ENCODE measurements around the gene DPM2. TPM values are rescaled to one million over a fixed set of nuclear protein-coding genes. Genes with fewer than 3 reads are reported as not detected.

Gene DPM2
- total RNA-seq, 2 donors from 2014 or later: 18.8 to 26.0 TPM

DNA sequence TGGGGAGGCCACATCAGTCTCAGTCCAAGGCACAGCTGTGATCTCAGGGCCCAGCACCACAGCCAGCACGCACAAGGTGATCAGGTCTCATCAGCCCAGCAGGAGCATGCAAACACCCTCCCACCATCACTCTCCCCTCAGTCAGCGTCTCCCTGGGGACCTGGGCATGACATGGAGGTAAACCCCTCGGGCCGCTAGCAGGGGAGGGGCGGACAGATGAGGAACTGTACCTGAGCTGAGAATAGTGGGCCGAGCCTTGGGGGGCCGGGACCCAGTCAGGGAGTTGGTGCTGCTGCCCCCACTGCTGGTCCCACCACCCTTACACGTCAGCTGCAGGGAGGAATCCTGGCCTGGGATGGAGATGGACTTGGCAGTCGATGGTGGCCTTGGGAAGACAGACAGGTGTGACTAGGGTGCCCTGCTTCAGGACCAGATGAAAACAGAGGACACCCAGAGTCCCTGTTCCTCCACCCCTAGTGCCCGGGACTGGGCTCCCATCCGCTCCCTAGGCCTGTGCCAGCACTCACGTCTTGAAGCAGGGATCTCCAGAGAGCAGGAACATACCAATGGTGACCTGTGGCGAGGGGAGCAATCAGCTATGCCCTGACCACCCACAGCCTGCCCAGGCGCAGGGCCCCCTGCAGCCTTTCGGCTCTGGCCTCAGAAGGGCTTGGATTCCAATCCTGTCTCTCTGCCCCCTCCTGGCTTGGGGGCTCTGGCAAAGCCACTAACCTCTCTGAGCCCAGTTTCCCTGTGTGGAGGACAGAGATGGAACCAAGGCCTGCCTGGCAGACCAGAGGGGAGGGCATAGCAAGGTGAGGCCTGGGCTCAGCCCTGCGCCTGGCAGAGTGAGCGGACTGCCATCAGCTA lies 10.4 kb upstream of the DPM2 start:
- TF ChIP-seq, protein P1, sequence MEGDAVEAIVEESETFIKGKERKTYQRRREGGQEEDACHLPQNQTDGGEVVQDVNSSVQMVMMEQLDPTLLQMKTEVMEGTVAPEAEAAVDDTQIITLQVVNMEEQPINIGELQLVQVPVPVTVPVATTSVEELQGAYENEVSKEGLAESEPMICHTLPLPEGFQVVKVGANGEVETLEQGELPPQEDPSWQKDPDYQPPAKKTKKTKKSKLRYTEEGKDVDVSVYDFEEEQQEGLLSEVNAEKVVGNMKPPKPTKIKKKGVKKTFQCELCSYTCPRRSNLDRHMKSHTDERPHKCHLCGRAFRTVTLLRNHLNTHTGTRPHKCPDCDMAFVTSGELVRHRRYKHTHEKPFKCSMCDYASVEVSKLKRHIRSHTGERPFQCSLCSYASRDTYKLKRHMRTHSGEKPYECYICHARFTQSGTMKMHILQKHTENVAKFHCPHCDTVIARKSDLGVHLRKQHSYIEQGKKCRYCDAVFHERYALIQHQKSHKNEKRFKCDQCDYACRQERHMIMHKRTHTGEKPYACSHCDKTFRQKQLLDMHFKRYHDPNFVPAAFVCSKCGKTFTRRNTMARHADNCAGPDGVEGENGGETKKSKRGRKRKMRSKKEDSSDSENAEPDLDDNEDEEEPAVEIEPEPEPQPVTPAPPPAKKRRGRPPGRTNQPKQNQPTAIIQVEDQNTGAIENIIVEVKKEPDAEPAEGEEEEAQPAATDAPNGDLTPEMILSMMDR (IDR thresholded peaks at IDR 0.05): no peak
- H3K4me3 ChIP-seq: no peak overlapping the region
- H3K27me3 ChIP-seq (replicated peaks; ENCODE audit: insufficient read depth): no peaks in the 10 kb centered on the region
- H3K27ac ChIP-seq: no peak overlapping the region
- no peaks in the 10 kb centered on the region for H3K4me1 ChIP-seq (ENCODE audit: control insufficient read depth in 1 of 2, low read depth in 2 of 2)
- H3K9me3 ChIP-seq: no peaks in the 10 kb centered on the region
- ATAC-seq (ENCODE audit: insufficient number of reproducible peaks, low FRiP score, low read depth): no peak
- no peak for DNase-seq (ENCODE audit: low spot score)
- peaks cover 22% of the 10 kb centered on the region for H3K36me3 ChIP-seq

DNA sequence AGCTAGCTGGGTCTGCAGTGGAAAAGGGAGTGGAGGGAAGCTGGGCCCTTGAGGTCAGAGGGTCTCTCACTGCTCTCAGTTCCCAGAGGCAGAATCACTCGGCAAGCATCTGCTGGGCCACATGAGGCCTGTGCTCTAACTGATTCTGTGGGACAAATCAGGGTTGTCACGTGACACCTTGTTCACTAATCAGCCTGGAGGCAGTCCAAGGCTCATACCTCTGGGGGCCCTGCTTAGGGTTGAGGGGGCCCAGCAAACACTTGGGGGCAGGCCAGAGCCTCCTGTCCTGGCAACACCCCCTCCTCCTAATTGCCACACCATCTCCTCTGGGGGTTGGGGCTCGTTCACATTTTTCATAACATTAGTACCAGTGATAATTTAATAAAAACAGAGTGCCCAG lies 9.1 kb upstream of the DPM2 start:
- ATAC-seq (ENCODE audit: insufficient number of reproducible peaks, low FRiP score, low read depth) (no peak), DNase-seq (ENCODE audit: low spot score) (no peak)
- H3K4me1 ChIP-seq (ENCODE audit: control insufficient read depth in 1 of 2, low read depth in 2 of 2): no peaks in the 10 kb centered on the region
- H3K36me3 ChIP-seq: peaks cover 26% of the 10 kb centered on the region
- no peak overlapping the region for H3K4me3 ChIP-seq
- no peaks in the 10 kb centered on the region for H3K27me3 ChIP-seq (replicated peaks; ENCODE audit: insufficient read depth)
- no peaks in the 10 kb centered on the region for H3K9me3 ChIP-seq
- TF ChIP-seq, protein P1 (IDR thresholded peaks at IDR 0.05): no peak
- no peak overlapping the region for H3K27ac ChIP-seq

DNA sequence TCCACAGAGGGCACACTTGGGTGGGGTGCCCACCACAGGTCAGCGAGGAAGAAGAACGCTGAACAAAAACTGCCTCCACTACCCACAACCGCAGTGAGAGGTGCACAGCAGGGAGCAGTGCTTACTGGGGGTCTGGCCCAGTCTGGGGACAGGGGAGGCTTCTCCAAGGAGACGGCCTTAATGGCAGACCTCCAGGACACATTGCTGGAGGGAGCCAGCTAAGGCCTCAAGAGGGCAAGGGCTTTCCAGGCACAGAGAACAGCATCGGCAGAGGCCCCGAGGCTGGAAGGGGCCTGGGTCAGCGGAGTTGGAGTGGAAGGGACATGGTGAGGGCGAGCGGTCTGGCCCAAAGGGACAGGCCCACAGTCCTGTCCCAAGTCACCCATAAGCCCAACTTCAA lies 8.3 kb upstream of the DPM2 start:
- Histone ChIP-seq H3K9me3 (no peaks in the 10 kb centered on the region), H3K36me3 (peaks cover 26% of the 10 kb centered on the region), H3K27me3 (replicated peaks; ENCODE audit: insufficient read depth) (no peaks in the 10 kb centered on the region), H3K27ac (no peak overlapping the region), H3K4me3 (no peak overlapping the region), H3K4me1 (ENCODE audit: control insufficient read depth in 1 of 2, low read depth in 2 of 2) (no peaks in the 10 kb centered on the region)
- ATAC-seq (ENCODE audit: insufficient number of reproducible peaks, low FRiP score, low read depth) (no peak), DNase-seq (ENCODE audit: low spot score) (no peak)
- TF ChIP-seq, protein P1 (IDR thresholded peaks at IDR 0.05): no peak

DNA sequence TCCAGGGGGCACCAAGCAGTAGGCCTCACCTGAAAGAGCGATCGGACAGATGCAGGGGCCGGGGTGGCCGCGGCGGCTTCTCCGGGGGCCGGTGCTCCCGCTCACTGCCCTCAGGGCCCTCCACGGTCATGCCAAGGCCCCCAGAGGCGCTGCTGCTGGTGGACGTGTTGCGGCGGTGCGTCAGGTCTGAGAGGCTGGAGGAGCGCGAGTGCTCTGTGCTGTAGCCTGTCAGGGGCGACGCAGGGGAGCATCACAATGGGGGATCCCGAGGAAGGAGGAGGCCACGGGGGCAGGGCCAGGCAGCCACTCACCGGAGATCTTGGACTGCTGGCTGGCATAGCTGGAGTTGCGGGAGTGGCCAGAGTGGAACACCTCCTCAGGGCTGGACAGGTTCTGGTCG lies 7.7 kb upstream of the DPM2 start:
- Histone ChIP-seq H3K27me3 (replicated peaks; ENCODE audit: insufficient read depth) (no peaks in the 10 kb centered on the region), H3K27ac (no peak overlapping the region), H3K4me3 (no peak overlapping the region), H3K36me3 (peaks cover 26% of the 10 kb centered on the region), H3K4me1 (ENCODE audit: control insufficient read depth in 1 of 2, low read depth in 2 of 2) (no peaks in the 10 kb centered on the region), H3K9me3 (no peaks in the 10 kb centered on the region)
- ATAC-seq (ENCODE audit: insufficient number of reproducible peaks, low FRiP score, low read depth): no peak
- no peak for DNase-seq (ENCODE audit: low spot score)
- TF ChIP-seq, protein P1 (IDR thresholded peaks at IDR 0.05): no peak

DNA sequence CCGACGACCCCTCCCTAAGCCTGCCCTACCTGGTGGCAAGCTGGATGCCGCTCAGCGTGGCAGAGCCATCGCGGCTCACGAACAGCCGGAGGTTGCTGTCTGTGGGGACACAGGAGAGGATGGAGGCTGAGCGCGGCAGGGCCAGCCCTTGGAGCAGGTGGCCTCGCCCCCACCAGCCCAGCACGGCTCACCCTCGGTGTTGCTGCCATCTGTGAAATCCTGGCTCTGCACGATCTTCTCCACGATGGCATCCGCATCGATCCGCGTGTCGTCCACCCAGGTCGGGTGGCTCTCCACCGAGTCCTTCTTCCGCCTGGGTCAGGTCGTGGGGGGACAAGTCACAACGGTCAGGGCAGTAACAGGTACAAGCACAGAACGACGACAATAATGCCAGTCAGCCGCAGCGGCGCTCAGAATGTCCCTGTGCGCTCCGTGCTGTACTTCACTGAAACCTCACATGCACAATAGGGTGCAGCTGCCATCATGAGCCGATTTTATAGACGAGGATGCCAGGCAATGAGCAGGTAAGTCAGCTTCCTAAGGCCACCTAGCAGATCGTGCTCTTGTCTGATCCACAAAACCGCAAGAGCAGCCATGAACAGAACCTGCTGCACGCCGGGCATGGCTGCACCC lies 7.0 kb upstream of the DPM2 start:
- H3K4me3 ChIP-seq: no peak overlapping the region
- no peak for DNase-seq (ENCODE audit: low spot score)
- no peaks in the 10 kb centered on the region for H3K9me3 ChIP-seq
- no peaks in the 10 kb centered on the region for H3K27me3 ChIP-seq (replicated peaks; ENCODE audit: insufficient read depth)
- no peak overlapping the region for H3K27ac ChIP-seq
- TF ChIP-seq, protein P1 (IDR thresholded peaks at IDR 0.05): no peak
- peaks cover 26% of the 10 kb centered on the region for H3K36me3 ChIP-seq
- no peaks in the 10 kb centered on the region for H3K4me1 ChIP-seq (ENCODE audit: control insufficient read depth in 1 of 2, low read depth in 2 of 2)
- no peak for ATAC-seq (ENCODE audit: insufficient number of reproducible peaks, low FRiP score, low read depth)

All from thoracic aorta (tissue), 2 donors.